HEK293T (cell line): ENCODE data around the gene OPCML.

ENCODE experiments used
- ARNT ChIP-seq: fragments of 450-650 bp; IDR thresholded peaks from 2 replicates; pipeline ENCODE4 v1.6.1; 2017; ENCODE audit warnings: mild to moderate bottlenecking
- BHLHE40 ChIP-seq: fragments of 450-650 bp; IDR thresholded peaks from 2 replicates; pipeline ENCODE4 v1.6.1; 2016; ENCODE audit warnings: mild to moderate bottlenecking, moderate library complexity, borderline replicate concordance
- FOXK2 ChIP-seq: fragments of 450-650 bp; IDR thresholded peaks from 2 replicates; pipeline ENCODE4 v1.6.1; 2016; ENCODE audit warnings: mild to moderate bottlenecking
- FOXM1 ChIP-seq: fragments of 450-650 bp; IDR thresholded peaks from 2 replicates; pipeline ENCODE4 v1.6.1; 2017; ENCODE audit warnings: mild to moderate bottlenecking, borderline replicate concordance
- L3MBTL2 ChIP-seq: fragments of 450-650 bp; conservative IDR thresholded peaks from 2 replicates; pipeline ENCODE4 v1.6.1; 2016; ENCODE audit warnings: mild to moderate bottlenecking
- NFRKB ChIP-seq: fragments of 450-650 bp; IDR thresholded peaks from 2 replicates; pipeline ENCODE4 v1.6.1; 2016; ENCODE audit warnings: mild to moderate bottlenecking, moderate library complexity
- SP1 ChIP-seq: fragments of 450-650 bp; IDR thresholded peaks from 2 replicates; pipeline ENCODE4 v1.6.1; 2017
- SUZ12 ChIP-seq: fragments of 450-650 bp; IDR thresholded peaks from 2 replicates; pipeline ENCODE4 v1.6.1; 2016; ENCODE audit warnings: mild to moderate bottlenecking

DNA sequence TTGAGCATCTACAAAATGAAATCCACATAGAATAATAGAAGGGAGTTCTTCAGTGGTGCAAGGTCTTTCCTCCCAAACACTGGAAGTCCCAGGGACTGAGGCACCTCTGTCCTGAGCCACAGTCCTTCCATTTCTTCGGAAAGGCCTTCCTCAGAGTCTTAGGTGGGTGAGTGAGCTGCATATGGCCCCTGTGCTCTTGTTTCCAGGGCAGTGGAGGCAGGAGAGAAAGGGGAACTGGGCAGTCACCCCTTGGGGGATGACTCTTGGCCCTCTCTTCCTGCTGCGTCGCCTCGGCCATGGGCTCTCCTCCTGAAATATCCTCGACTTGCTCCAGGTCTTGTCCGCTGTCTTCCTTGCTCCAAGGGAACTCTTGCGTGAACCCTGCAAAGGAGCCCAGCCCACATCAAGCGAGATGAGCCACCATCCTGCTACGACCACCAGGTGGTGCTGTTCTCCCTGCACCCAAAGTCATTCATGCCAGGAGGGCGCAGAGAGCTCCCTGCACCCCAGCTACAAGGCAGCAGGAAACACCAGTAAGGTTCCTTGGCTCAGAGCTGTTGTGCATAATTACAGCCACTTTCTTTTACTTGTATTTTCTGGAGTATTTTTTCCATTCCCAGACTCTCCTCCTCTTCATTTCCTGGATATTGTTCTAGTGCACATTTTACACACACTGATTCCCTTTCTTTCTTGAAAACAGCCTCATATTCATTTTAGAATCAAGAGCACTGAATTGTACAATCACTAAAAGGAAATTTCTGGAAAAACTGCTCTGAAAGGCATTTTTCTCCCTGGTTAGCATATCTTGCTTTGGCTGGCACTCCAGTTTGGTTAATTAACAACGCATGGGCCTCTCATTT is 397.8 kb downstream of the OPCML start:
- TF ChIP-seq FOXM1 (no peak), SP1 (no peak), SUZ12 (no peak), L3MBTL2 (no peak), NFRKB (no peak), BHLHE40 (no peak), ARNT (no peak), FOXK2 (no peak)
